K562 (cell line): Measurements from ENCODE around the gene DOCK7. TPM values are rescaled to one million over a fixed set of nuclear protein-coding genes. Genes with fewer than 3 reads are reported as not detected.

Experiments
- ATF6 ChIP-seq: sonication (generic); formaldehyde crosslinking; IDR thresholded peaks from 2 replicates; pipeline ENCODE4 v1.4.0; 2020; ENCODE audit warnings: mild to moderate bottlenecking, missing genetic modification reagents
- BRF1 ChIP-seq: IDR thresholded peaks from 3 replicates; pipeline ENCODE4 v1.6.1; 2011; ENCODE audit warnings: borderline replicate concordance, mild to moderate bottlenecking; ENCODE audit not compliant: insufficient read length; ENCODE audit errors: extremely low read depth
- CBFB ChIP-seq: sonication (generic); formaldehyde crosslinking; IDR thresholded peaks from 2 replicates; pipeline ENCODE4 v1.4.0; 2020; ENCODE audit warnings: mild to moderate bottlenecking, missing genetic modification reagents
- CSDE1 ChIP-seq, 2 experiments: fragments of 450-650 bp; IDR thresholded peaks; 2 replicates each; pipeline ENCODE4 v1.6.1; 2016; ENCODE audit warnings: mild to moderate bottlenecking in 1 of 2
- CXXC5 ChIP-seq: fragments of 250-450 bp; sonication (Bioruptor Pico); IDR thresholded peaks from 2 replicates; pipeline ENCODE4 v1.8.0; 2022; ENCODE audit warnings: inconsistent platforms, mild to moderate bottlenecking, moderate library complexity
- ELF1 ChIP-seq: fragments of 200-800 bp; sonication (Bioruptor generic); IDR thresholded peaks from 2 replicates; pipeline ENCODE4 v1.6.1; 2016; ENCODE audit warnings: missing genetic modification characterization, missing compliant biosample characterization
- ESRRB ChIP-seq: fragments of 250-450 bp; sonication (Bioruptor Pico); IDR thresholded peaks from 2 replicates; pipeline ENCODE4 v1.5.0; 2020; ENCODE audit warnings: mild to moderate bottlenecking, moderate library complexity, borderline replicate concordance
- ETV1 ChIP-seq: fragments of 450-650 bp; conservative IDR thresholded peaks from 2 replicates; pipeline ENCODE4 v1.6.1; 2016; ENCODE audit warnings: missing genetic modification characterization, control low read depth, low read depth, missing compliant biosample characterization
- EZH2 ChIP-seq: IDR thresholded peaks from 2 replicates; pipeline ENCODE4 v1.6.1; 2012; ENCODE audit warnings: low read depth, mild to moderate bottlenecking, inconsistent platforms, low read length, borderline replicate concordance
- GTF2E2 ChIP-seq: fragments of 200-800 bp; sonication (Bioruptor generic); IDR thresholded peaks from 2 replicates; pipeline ENCODE4 v1.6.1; 2016; ENCODE audit warnings: missing genetic modification characterization, missing compliant biosample characterization
- GTF3C2 ChIP-seq: IDR thresholded peaks from 3 replicates; pipeline ENCODE4 v1.6.1; 2011; ENCODE audit warnings: borderline replicate concordance, mild to moderate bottlenecking, moderate library complexity; ENCODE audit not compliant: insufficient read length; ENCODE audit errors: extremely low read depth
- POLR2AphosphoS2 ChIP-seq: IDR thresholded peaks from 2 replicates; pipeline ENCODE4 v1.6.1; 2012; ENCODE audit warnings: low read length, improper control_type of control experiment
- SMARCC2 ChIP-seq: fragments of 450-650 bp; IDR thresholded peaks from 2 replicates; pipeline ENCODE4 v1.6.1; 2017; ENCODE audit warnings: antibody characterized with exemption, moderate library complexity, mild to moderate bottlenecking, low read depth
- TRIM24 ChIP-seq, 2 experiments: fragments of 450-650 bp; IDR thresholded peaks; 2 replicates each; pipeline ENCODE4 v1.6.1; 2016
- ZBTB2 ChIP-seq: fragments of 450-650 bp; IDR thresholded peaks from 2 replicates; pipeline ENCODE4 v1.6.1; 2016; ENCODE audit warnings: antibody characterized with exemption
- ZC3H4 ChIP-seq: sonication (generic); formaldehyde crosslinking; IDR thresholded peaks from 2 replicates; pipeline ENCODE4 v1.9.0; 2021; ENCODE audit warnings: missing genetic modification reagents, borderline replicate concordance
- ZFP36 ChIP-seq: fragments of 150-350 bp; IDR thresholded peaks from 2 replicates; pipeline ENCODE4 v1.6.1; 2018; ENCODE audit warnings: low read length, low read depth; ENCODE audit not compliant: partially characterized antibody
- ZKSCAN8 ChIP-seq: fragments of 200-800 bp; sonication (Bioruptor generic); IDR thresholded peaks from 2 replicates; pipeline ENCODE4 v1.6.1; 2016; ENCODE audit warnings: missing genetic modification characterization, missing compliant biosample characterization
- ZNF507 ChIP-seq: conservative IDR thresholded peaks from 2 replicates; pipeline ENCODE4 v1.6.1; 2017; ENCODE audit warnings: missing genetic modification characterization, missing compliant biosample characterization
- ZNF551 ChIP-seq: fragments of 250-450 bp; sonication (Bioruptor Pico); IDR thresholded peaks from 2 replicates; pipeline ENCODE4 v1.5.0; 2021; ENCODE audit warnings: mild to moderate bottlenecking, moderate library complexity
- ZNF589 ChIP-seq: fragments of 200-800 bp; sonication (Bioruptor generic); IDR thresholded peaks from 2 replicates; pipeline ENCODE4 v1.6.1; 2016; ENCODE audit warnings: low read depth, missing genetic modification characterization, missing compliant biosample characterization
- ZNF707 ChIP-seq: fragments of 250-450 bp; sonication (Bioruptor Pico); conservative IDR thresholded peaks from 2 replicates; pipeline ENCODE4 v1.8.0; 2022; ENCODE audit warnings: inconsistent platforms, mild to moderate bottlenecking, moderate library complexity
- ZNF766 ChIP-seq: fragments of 200-800 bp; sonication (Bioruptor generic); conservative IDR thresholded peaks from 2 replicates; pipeline ENCODE4 v1.6.1; 2016; ENCODE audit warnings: missing genetic modification characterization, missing compliant biosample characterization
- polyA plus RNA-seq, 8 experiments: library from polyadenylated mRNA; depleted of rRNA in 4 of 8; stranded (reverse) in 5 of 8; unstranded in 3 of 8; fragments of >200 nt; fragmentation: Nextera tagmentation in 2 of 8; fragmentation: Illumina TruSeq in 1 of 8; extraction: Ambion mirVana in 2 of 8; extraction: Trizol in 1 of 8; gene quantifications; 2 replicates each; pipeline versions ENCODE4 v1.2.1 to v1.2.3, GENCODE V29; 2011 to 2014; ENCODE audit warnings: inconsistent platforms in 1 of 8, missing spikeins in 1 of 8
- total RNA-seq, 7 experiments: library from RNA; depleted of rRNA in 6 of 7; stranded (reverse); fragments of >200 nt in 6 of 7; fragmentation: Illumina TruSeq in 2 of 7; extraction: Trizol in 2 of 7; gene quantifications; 2 replicates each; pipeline versions ENCODE4 v1.2.1 to v1.2.3, GENCODE V29; 2011 to 2021; ENCODE audit warnings: low replicate concordance in 1 of 7

The DOCK7 gene
- total and polyA plus RNA-seq, 9 of the 15 experiments (the other 6 are each of a cell fraction or from before 2014, with no cell fraction given) = 4.9 to 35.1 (median 12.6) TPM

GRCh38 chr1:62687903-62688686 lies at the start of gene DOCK7 (continued):
- TF ChIP-seq BRF1 (no peak), ETV1 (tag) (no peak), ZC3H4 (CRISPR knock-in tag) (0 out of 2 replicates have a peak, but pooled peaks have one; percentile 34), ZNF589 (CRISPR knock-in tag) (0 out of 2 replicates have a peak, but pooled peaks have one; percentile 26), ZNF707 (no peak), TRIM24 (IDR thresholded peaks at IDR 0.05) (0 out of 4 replicates have a peak, but pooled peaks of 1 of the 2 experiments have one; percentile 6), CBFB (CRISPR knock-in tag) (no peak), ELF1 (tag) (no peak), ATF6 (peak; percentile 62; the same call in 1 of the 2 replicates), POLR2AphosphoS2 (no peak), SMARCC2 (no peak), CXXC5 (CRISPR knock-in tag) (peak; percentile 87), ZNF766 (CRISPR knock-in tag) (no peak), ZNF507 (tag) (no peak), EZH2 (no peak), ZFP36 (peak; percentile 98), GTF2E2 (tag) (peak; percentile 73), ZNF551 (CRISPR knock-in tag) (no peak), ESRRB (CRISPR knock-in tag) (no peak), ZBTB2 (no peak), ZKSCAN8 (CRISPR knock-in tag) (no peak), GTF3C2 (no peak), CSDE1 (IDR thresholded peaks at IDR 0.05) (no peak)
